B cell (primary cell): ENCODE data around the gene CR1. TPM values are rescaled to one million over a fixed set of nuclear protein-coding genes. Genes with fewer than 3 reads are reported as not detected.

Experiments used
- ATAC-seq: fragments of 200-7000 bp; cut with Tn5 transposase; one replicate; pipeline ENCODE4 v1.10.0; 2021; ENCODE audit warnings: low read depth, mild to moderate bottlenecking, moderate number of reproducible peaks, moderate library complexity
- CTCF ChIA-PET: fragments of 350-600 bp; sonication (Branson Sonifier 250); formaldehyde crosslinking; loops from one replicate; lab custom pipeline; 2021; ENCODE audit warnings: antibody characterized with exemption, inconsistent platforms; lab: Charles Lee
- POLR2A ChIA-PET: fragments of 350-600 bp; sonication (Branson Sonifier 250); formaldehyde crosslinking; loops from one replicate; lab custom pipeline; 2021; ENCODE audit warnings: antibody characterized with exemption; lab: Charles Lee
- DNase-seq: peaks from one replicate; pipeline ENCODE4 v3.0.0; 2013
- H2AFZ ChIP-seq: 2 replicates; pipeline ENCODE4 v1.6.1; 2012; ENCODE audit warnings: mild to moderate bottlenecking, low read depth, low read length; ENCODE audit not compliant: insufficient read depth, poor library complexity, severe bottlenecking
- H3K27ac ChIP-seq, 2 donors: 1 replicate in 1 of 2; 2 replicates in 1 of 2; pipeline ENCODE4 v1.5.1; 2012 to 2013; ENCODE audit warnings: low read length in 2 of 2, mild to moderate bottlenecking in 2 of 2, moderate library complexity in 1 of 2
- H3K27me3 ChIP-seq, 4 experiments: fragments of 200-600 bp in 1 of 4; sonication (generic) in 1 of 4; replicated peaks in 1 of 4; 1 replicate in 2 of 4; 2 replicates in 2 of 4; pipeline versions ENCODE4 v1.6.1 to v1.7.0; 2013 to 2016; ENCODE audit warnings: low read length in 3 of 4, mild to moderate bottlenecking in 2 of 4, mixed read lengths in 1 of 4, moderate library complexity in 1 of 4; ENCODE audit not compliant: insufficient read depth in 4 of 4, control insufficient read depth in 3 of 4; ENCODE audit errors: control extremely low read depth in 1 of 4
- H3K36me3 ChIP-seq, 2 experiments: replicated peaks in 1 of 2; 1 replicate in 1 of 2; 2 replicates in 1 of 2; pipeline versions ENCODE4 v1.6.1 to v1.7.1; 2013; ENCODE audit warnings: low read length in 1 of 2; ENCODE audit not compliant: insufficient read depth in 2 of 2, control insufficient read depth in 1 of 2; ENCODE audit errors: control extremely low read depth in 1 of 2, extremely low read depth in 1 of 2
- H3K4me1 ChIP-seq, 2 donors: fragments of 200-600 bp in 1 of 2; sonication (generic) in 1 of 2; 1 replicate in 1 of 2; 2 replicates in 1 of 2; pipeline versions ENCODE4 v1.5.1 to v1.6.1; 2013 to 2017; ENCODE audit warnings: low read length in 2 of 2; ENCODE audit not compliant: control insufficient read depth in 2 of 2, insufficient read depth in 2 of 2
- H3K4me2 ChIP-seq: replicated peaks from 2 replicates; pipeline ENCODE3; 2012; ENCODE audit warnings: mild to moderate bottlenecking, low read depth, low read length; ENCODE audit not compliant: poor library complexity, severe bottlenecking
- H3K4me3 ChIP-seq, 5 experiments: fragments of 200-600 bp in 1 of 5; sonication (generic) in 1 of 5; 1 replicate in 3 of 5; 2 replicates in 2 of 5; pipeline versions ENCODE4 v1.5.1 to v1.7.0; 2011 to 2016; ENCODE audit warnings: low read length in 4 of 5, mild to moderate bottlenecking in 4 of 5, low read depth in 2 of 5, control low read depth in 1 of 5, moderate library complexity in 1 of 5; ENCODE audit not compliant: insufficient read depth in 1 of 5; ENCODE audit errors: control extremely low read depth in 1 of 5, extremely low read depth in 1 of 5
- H3K79me2 ChIP-seq: fragments of 200-600 bp; sonication (generic); one replicate; pipeline ENCODE4 v1.6.0; 2016; ENCODE audit warnings: low read length; ENCODE audit not compliant: control insufficient read depth, insufficient read depth
- H3K9ac ChIP-seq: fragments of 200-600 bp; sonication (generic); 2 replicates; pipeline ENCODE4 v1.6.1; 2017; ENCODE audit warnings: mild to moderate bottlenecking, low read length, moderate library complexity
- H3K9me3 ChIP-seq, 3 donors: one replicate each; pipeline versions ENCODE4 v1.6.1 to v1.7.1; 2013; ENCODE audit warnings: low read length in 2 of 3; ENCODE audit not compliant: control insufficient read depth in 2 of 3, insufficient read depth in 1 of 3; ENCODE audit errors: control extremely low read depth in 1 of 3
- H4K20me1 ChIP-seq: 2 replicates; pipeline ENCODE4 v1.6.0; 2012; ENCODE audit warnings: mild to moderate bottlenecking, low read length; ENCODE audit not compliant: insufficient read depth, control insufficient read depth, poor library complexity, severe bottlenecking
- H3K27ac Mint-ChIP-seq: one replicate; pipeline ENCODE4 v1.8.0; 2021; ENCODE audit warnings: mixed read lengths
- H3K27me3 Mint-ChIP-seq: one replicate; pipeline ENCODE4 v1.8.0; 2021; ENCODE audit warnings: mixed read lengths
- H3K4me1 Mint-ChIP-seq: one replicate; pipeline ENCODE4 v1.8.0; 2021; ENCODE audit warnings: mixed read lengths
- H3K4me3 Mint-ChIP-seq: one replicate; pipeline ENCODE4 v1.8.0; 2021; ENCODE audit warnings: mixed read lengths
- H3K9me3 Mint-ChIP-seq: one replicate; pipeline ENCODE4 v1.8.0; 2022; ENCODE audit warnings: mixed read lengths; ENCODE audit not compliant: insufficient read depth
- CTCF ChIP-seq: fragments of 200-600 bp; IDR thresholded peaks from one replicate; pipeline ENCODE4 v1.8.0; 2022; ENCODE audit warnings: antibody characterized with exemption, mild to moderate bottlenecking
- EZH2 ChIP-seq: IDR thresholded peaks from 2 replicates; pipeline ENCODE4 v1.6.1; 2012; ENCODE audit warnings: borderline replicate concordance, low read depth, mild to moderate bottlenecking, moderate library complexity, low read length; ENCODE audit not compliant: insufficient read depth, poor library complexity, severe bottlenecking
- WGBS: methylation state at CpG from one replicate; pipeline ENCODE4 v1.1.5; 2013; ENCODE audit warnings: missing lambda C conversion rate; ENCODE audit not compliant: insufficient coverage; 5-methylcytosine and 5-hydroxymethylcytosine counted together
- intact Hi-C: fragments of 100-400 bp; cut with micrococcal nuclease; formaldehyde crosslinking; loops from one replicate; pipeline ENCODE4 v1.10.0; 2022
- polyA plus RNA-seq: library from polyadenylated mRNA; depleted of rRNA; stranded (reverse); fragments of >200 nt; gene quantifications from 2 replicates; pipeline ENCODE4 v1.2.3, GENCODE V29; 2012
- total RNA-seq, 2 donors: library from RNA; stranded (reverse); fragments of 120-200 nt in 1 of 2; gene quantifications; 1 replicate in 1 of 2; 2 replicates in 1 of 2; pipeline versions ENCODE4 v1.2.3 to v1.2.4, GENCODE V29; 2013 to 2022

The CR1 gene
- total and polyA plus RNA-seq, 2 donors (not counting 1 experiment from before 2014, with no cell fraction given) = 26.4 to 36.7 TPM

DNA sequence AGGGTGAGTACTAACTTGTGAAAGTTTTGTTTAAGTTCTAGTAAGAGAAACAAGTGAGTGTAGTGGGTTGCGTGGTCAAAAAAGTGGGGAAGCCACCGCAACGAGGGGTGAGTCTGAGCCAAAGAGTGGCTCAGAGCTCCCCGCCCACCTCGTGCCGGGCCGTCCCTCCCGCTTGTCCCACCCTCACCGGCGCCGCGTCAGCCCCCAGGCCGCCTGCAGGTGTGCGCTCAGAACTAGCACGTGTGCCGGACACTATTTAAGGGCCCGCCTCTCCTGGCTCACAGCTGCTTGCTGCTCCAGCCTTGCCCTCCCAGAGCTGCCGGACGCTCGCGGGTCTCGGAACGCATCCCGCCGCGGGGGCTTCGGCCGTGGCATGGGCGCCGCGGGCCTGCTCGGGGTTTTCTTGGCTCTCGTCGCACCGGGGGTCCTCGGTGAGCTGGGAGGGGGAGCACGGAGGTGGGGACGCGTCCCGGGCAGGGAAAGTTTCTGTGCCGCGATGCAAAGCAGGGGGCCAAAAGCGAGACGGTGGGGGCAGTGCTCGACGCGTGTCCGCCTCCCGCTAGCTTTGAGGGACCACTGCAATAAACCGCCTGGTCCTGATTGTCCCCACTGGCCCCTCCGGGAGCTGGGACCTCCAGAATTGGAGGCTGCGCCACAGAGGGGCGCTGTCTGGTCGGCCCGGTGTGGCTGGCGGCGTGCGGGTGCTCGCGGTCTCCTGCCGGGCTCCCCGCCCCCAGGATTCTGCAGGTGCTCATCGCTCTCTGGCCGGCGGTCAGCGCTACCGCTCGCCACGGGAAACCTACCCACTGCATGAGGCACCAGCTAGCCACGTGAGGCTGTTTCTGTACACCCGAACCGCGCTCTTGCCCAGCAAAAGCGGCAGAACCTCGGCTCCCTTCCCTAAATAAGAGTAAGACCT is 41.7 kb upstream of the CR1 start, which contains the start of gene CR2:
CR2 (plus strand) TSS at position 283 of the 919 bp plus-strand sequence; CDS start at position 374, 91 bp downstream.
- TF ChIP-seq CTCF (peak; percentile 75), EZH2 (no peak)
- Histone ChIP-seq H3K27me3 (no peaks in the 10 kb centered on the region), H3K27ac (peak within 1 kb of the TSS; percentile 69 to 82), H3K4me3 (peak within 1 kb of the TSS; percentile 75 to 90 (median 84)), H4K20me1 (no peaks in the 10 kb centered on the region), H3K9ac (peak within 1 kb of the TSS; percentile 84), H3K9me3 (no peaks in the 10 kb centered on the region), H3K79me2 (peaks cover 51% of the 10 kb centered on the region), H3K36me3 (no peaks in the 10 kb centered on the region), H2AFZ (peak within 1 kb of the TSS; percentile 92), H3K4me1 (peaks cover 44 to 46% of the 10 kb centered on the region in 2 donors), H3K4me2 (peak within 1 kb of the TSS; percentile 89)
- H3K4me1 Mint-ChIP-seq = peaks cover 15% of the 10 kb centered on the region
- intact Hi-C loops = loop anchor here (1.0 to 2.0 kb wide), 5 partner anchors 24 to 133 kb away; partner anchors contain the start of gene CD55
- DNase-seq (peak; percentile 89), ATAC-seq (peak; percentile 92)
- H3K4me3 Mint-ChIP-seq = peak within 1 kb of the TSS; percentile 86
- POLR2A ChIA-PET = interaction anchor here (0.6 to 2.1 kb wide), 12 partner anchors 9 to 133 kb away, joined by 3 to 10 read pairs (median 4); partner anchors contain the start of genes CD55 and CR1
- no peaks in the 10 kb centered on the region for H3K9me3 Mint-ChIP-seq
- peak within 1 kb of the TSS; percentile 79 for H3K27ac Mint-ChIP-seq
- CTCF ChIA-PET = interaction anchor here (0.7 to 4.1 kb wide), 34 partner anchors 9 to 728 kb away, joined by 3 to 50 read pairs (median 4); partner anchors contain the start of genes CD55 and CR1
- H3K27me3 Mint-ChIP-seq = no peaks in the 10 kb centered on the region
- under 1% methylated on average over 70 of the region's 75 CpGs for WGBS
